ENCODE measurements around the gene GAS2L3. TPM values are rescaled to one million over a fixed set of nuclear protein-coding genes. Genes with fewer than 3 reads are reported as not detected.

Gene GAS2L3
- total RNA-seq, 2 experiments from 2014 or later = 13.5 to 21.5 TPM

GRCh38 chr12:100672075-100672592 is 98.7 kb downstream of the GAS2L3 start:
- no peak overlapping the region for H3K4me3 ChIP-seq (ENCODE audit: low read depth, low read length, poor library complexity, severe bottlenecking)
- H3K4me1 ChIP-seq (ENCODE audit: insufficient read depth, low read length, poor library complexity, severe bottlenecking) = no peaks in the 10 kb centered on the region
- no peaks in the 10 kb centered on the region for H3K9me3 ChIP-seq (ENCODE audit: low read length)
- no TSS peak for BruUV-seq (replicated peaks)
- H3K27ac ChIP-seq (ENCODE audit: low read depth, low read length, poor library complexity, severe bottlenecking) = no peak overlapping the region
- CTCF ChIA-PET (ENCODE audit: unreplicated experiment) = interaction anchor here (0.5 kb wide), 1 partner anchor 307 kb away, joined by 4 read pairs; no protein-coding TSS in a partner anchor
- H3K79me2 ChIP-seq (ENCODE audit: insufficient read depth, low read depth, low read length) = no peaks in the 10 kb centered on the region
- no peaks in the 10 kb centered on the region for H4K20me1 ChIP-seq (ENCODE audit: insufficient read depth, low read length)
- no peaks in the 10 kb centered on the region for H3K36me3 ChIP-seq (ENCODE audit: insufficient read depth, low read length)
- TF ChIP-seq, protein P1, sequence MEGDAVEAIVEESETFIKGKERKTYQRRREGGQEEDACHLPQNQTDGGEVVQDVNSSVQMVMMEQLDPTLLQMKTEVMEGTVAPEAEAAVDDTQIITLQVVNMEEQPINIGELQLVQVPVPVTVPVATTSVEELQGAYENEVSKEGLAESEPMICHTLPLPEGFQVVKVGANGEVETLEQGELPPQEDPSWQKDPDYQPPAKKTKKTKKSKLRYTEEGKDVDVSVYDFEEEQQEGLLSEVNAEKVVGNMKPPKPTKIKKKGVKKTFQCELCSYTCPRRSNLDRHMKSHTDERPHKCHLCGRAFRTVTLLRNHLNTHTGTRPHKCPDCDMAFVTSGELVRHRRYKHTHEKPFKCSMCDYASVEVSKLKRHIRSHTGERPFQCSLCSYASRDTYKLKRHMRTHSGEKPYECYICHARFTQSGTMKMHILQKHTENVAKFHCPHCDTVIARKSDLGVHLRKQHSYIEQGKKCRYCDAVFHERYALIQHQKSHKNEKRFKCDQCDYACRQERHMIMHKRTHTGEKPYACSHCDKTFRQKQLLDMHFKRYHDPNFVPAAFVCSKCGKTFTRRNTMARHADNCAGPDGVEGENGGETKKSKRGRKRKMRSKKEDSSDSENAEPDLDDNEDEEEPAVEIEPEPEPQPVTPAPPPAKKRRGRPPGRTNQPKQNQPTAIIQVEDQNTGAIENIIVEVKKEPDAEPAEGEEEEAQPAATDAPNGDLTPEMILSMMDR (conservative IDR thresholded peaks at IDR 0.05; ENCODE audit: low read length) = peak; percentile 81
- no peak for TF ChIP-seq EZH2phosphoT487 (IDR thresholded peaks at IDR 0.05; ENCODE audit: borderline replicate concordance, low read depth, low read length)
- intact Hi-C loops (cut with micrococcal nuclease; ENCODE audit: unreplicated experiment) = loop anchor here (5.0 kb wide), 2 partner anchors 315 to 440 kb away; partner anchors contain the start of gene SLC17A8
- H2AFZ ChIP-seq (ENCODE audit: low read length) = no peak overlapping the region
- POLR2A ChIA-PET = interaction anchor here (0.7 to 0.8 kb wide), 2 partner anchors 11 to 861 kb away, joined by 3 to 6 read pairs; no protein-coding TSS in a partner anchor
- peak; percentile 35 for DNase-seq (ENCODE audit: low spot score)
- H3K4me2 ChIP-seq (ENCODE audit: low read length) = no peak overlapping the region
- H3K9me2 ChIP-seq (ENCODE audit: insufficient read depth, low read length) = no peaks in the 10 kb centered on the region

DNA sequence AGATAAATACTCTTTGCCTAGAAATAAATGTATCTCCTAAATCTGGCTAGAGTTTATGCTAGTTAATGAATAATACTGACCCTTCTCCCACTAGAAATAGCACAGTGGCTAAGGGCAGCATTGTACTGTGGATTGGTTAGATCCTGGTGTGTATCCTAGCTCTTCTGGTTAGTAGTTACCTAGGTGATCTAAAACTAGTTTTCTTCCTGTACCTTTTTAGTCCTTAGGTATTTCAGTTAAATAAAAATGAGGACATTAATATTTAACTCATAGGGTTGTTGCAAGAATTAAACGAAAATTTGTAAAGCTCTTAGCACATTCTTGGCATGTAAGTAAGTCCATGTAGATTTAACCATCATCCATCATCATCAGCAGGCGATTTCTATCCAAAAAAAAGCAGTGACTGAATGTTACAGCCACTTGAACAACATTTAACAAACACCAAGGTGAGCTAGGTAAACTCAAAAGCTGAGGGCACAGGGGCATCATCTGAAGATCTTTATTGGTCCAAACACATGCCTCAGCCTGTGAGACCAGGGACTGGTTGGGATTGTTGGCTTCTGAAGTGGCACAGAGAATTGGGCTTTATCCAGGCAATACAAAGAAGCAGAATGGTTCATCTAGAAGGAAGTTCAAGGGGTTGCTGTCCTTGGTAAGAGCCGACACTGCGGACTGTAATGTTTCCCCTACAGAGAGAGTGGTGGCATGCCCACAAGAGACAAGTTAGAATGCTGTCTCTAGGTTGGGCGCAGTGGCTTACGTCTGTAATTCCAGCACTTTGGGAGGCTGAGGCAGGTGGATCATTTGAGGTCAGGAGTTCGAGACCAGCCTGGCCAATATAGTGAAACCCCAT is 100.8 kb downstream of the GAS2L3 start:
- Histone ChIP-seq H3K9me2 (ENCODE audit: insufficient read depth, low read length) (no peaks in the 10 kb centered on the region), H3K4me1 (ENCODE audit: insufficient read depth, low read length, poor library complexity, severe bottlenecking) (no peaks in the 10 kb centered on the region), H3K9me3 (ENCODE audit: low read length) (no peaks in the 10 kb centered on the region), H3K36me3 (ENCODE audit: insufficient read depth, low read length) (no peaks in the 10 kb centered on the region), H3K27ac (ENCODE audit: low read depth, low read length, poor library complexity, severe bottlenecking) (no peak overlapping the region), H3K79me2 (ENCODE audit: insufficient read depth, low read depth, low read length) (no peaks in the 10 kb centered on the region), H3K4me2 (ENCODE audit: low read length) (no peak overlapping the region), H3K4me3 (ENCODE audit: low read depth, low read length, poor library complexity, severe bottlenecking) (no peak overlapping the region), H4K20me1 (ENCODE audit: insufficient read depth, low read length) (no peaks in the 10 kb centered on the region), H2AFZ (ENCODE audit: low read length) (no peak overlapping the region)
- DNase-seq (ENCODE audit: low spot score) = no peak
- ChIA-PET POLR2A (interaction anchor here (0.7 kb wide), 1 partner anchor 290 kb away, joined by 3 read pairs; no protein-coding TSS in a partner anchor), CTCF (ENCODE audit: unreplicated experiment) (no interaction called here)
- TF ChIP-seq, protein P1 (conservative IDR thresholded peaks at IDR 0.05; ENCODE audit: low read length) = no peak
- no peak for TF ChIP-seq EZH2phosphoT487 (IDR thresholded peaks at IDR 0.05; ENCODE audit: borderline replicate concordance, low read depth, low read length)
- BruUV-seq (replicated peaks) = no TSS peak
- intact Hi-C loops (cut with micrococcal nuclease; ENCODE audit: unreplicated experiment) = loop anchor here (5.0 kb wide), 2 partner anchors 317 to 442 kb away; partner anchors contain the start of gene SLC17A8

Small RNAs within 50 kb of the gene (small RNA-seq; reads per million reads assigned to genes)
- gene AC010200.2 = not detected

Other genes starting within 250 kb of the GAS2L3 start
- gene SLC17A8, start 216.6 kb upstream of the GAS2L3 start, total RNA-seq (2014; rRNA removed; shearing (Covaris generic)) = not detected in 2 replicates
- gene SLC17A8, start 216.6 kb upstream of the GAS2L3 start, total RNA-seq (2022) = not detected in 2 replicates
- gene NR1H4, start 99.8 kb upstream of the GAS2L3 start, total RNA-seq (2014; rRNA removed; shearing (Covaris generic)) = 7.1 TPM in 1 of 2 replicates, not detected in the other
- gene NR1H4, start 99.8 kb upstream of the GAS2L3 start, total RNA-seq (2022) = not detected in 2 replicates
- not detected in 2 replicates for gene ANO4, start 221.1 kb downstream of the GAS2L3 start, total RNA-seq (2014; rRNA removed; shearing (Covaris generic))
- not detected in 2 replicates for gene ANO4, start 221.1 kb downstream of the GAS2L3 start, total RNA-seq (2022)

All from OCI-LY7 (cell line).